K562 (cell line): ENCODE data around the gene CBX2. TPM values are rescaled to one million over a fixed set of nuclear protein-coding genes. Genes with fewer than 3 reads are reported as not detected.
A peak's percentile ranks its signal among the peaks of the same experiment; 100 is the strongest.

Experiments
- BRD4 ChIP-seq: fragments of 200-600 bp; sonication (generic); IDR thresholded peaks from 2 replicates; pipeline ENCODE4 v1.6.1; 2017; ENCODE audit warnings: inconsistent platforms
- CHD1 ChIP-seq: fragments of 200-600 bp; sonication (generic); IDR thresholded peaks from one replicate; pipeline ENCODE4 v1.6.1; 2012; ENCODE audit warnings: mild to moderate bottlenecking, moderate library complexity, low read length, inconsistent platforms
- DDX20 ChIP-seq: fragments of 450-650 bp; IDR thresholded peaks from 2 replicates; pipeline ENCODE4 v1.6.1; 2016; ENCODE audit warnings: missing genetic modification characterization, low read depth, mild to moderate bottlenecking, missing compliant biosample characterization, moderate library complexity
- ELF2 ChIP-seq: fragments of 250-450 bp; sonication (Bioruptor Pico); IDR thresholded peaks from 2 replicates; pipeline ENCODE4 v1.5.0; 2021; ENCODE audit warnings: mild to moderate bottlenecking
- ETV1 ChIP-seq: fragments of 450-650 bp; conservative IDR thresholded peaks from 2 replicates; pipeline ENCODE4 v1.6.1; 2016; ENCODE audit warnings: missing genetic modification characterization, control low read depth, low read depth, missing compliant biosample characterization
- FIP1L1 ChIP-seq: fragments of 200-400 bp; formaldehyde crosslinking; IDR thresholded peaks from 2 replicates; pipeline ENCODE4 v1.6.1; 2018; ENCODE audit warnings: mild to moderate bottlenecking, low read depth, low read length; ENCODE audit not compliant: poor library complexity, severe bottlenecking
- FOXK2 ChIP-seq, 2 experiments: fragments of 450-650 bp; IDR thresholded peaks in 1 of 2; conservative IDR thresholded peaks in 1 of 2; 2 replicates each; pipeline ENCODE4 v1.6.1; 2016; ENCODE audit warnings: low read depth in 2 of 2, mild to moderate bottlenecking in 1 of 2
- GATA2 ChIP-seq: sonication (generic); formaldehyde crosslinking; IDR thresholded peaks from 2 replicates; pipeline ENCODE4 v1.4.0; 2020; ENCODE audit warnings: mild to moderate bottlenecking, missing genetic modification reagents
- GATAD2B ChIP-seq: fragments of 450-650 bp; IDR thresholded peaks from 2 replicates; pipeline ENCODE4 v1.6.1; 2017; ENCODE audit warnings: mild to moderate bottlenecking, borderline replicate concordance
- HNRNPUL1 ChIP-seq: fragments of 200-400 bp; formaldehyde crosslinking; IDR thresholded peaks from 2 replicates; pipeline ENCODE4 v1.6.1; 2017; ENCODE audit warnings: low read length
- KDM5B ChIP-seq: fragments of 200-600 bp; sonication (generic); IDR thresholded peaks from 2 replicates; pipeline ENCODE4 v1.6.1; 2012; ENCODE audit warnings: low read depth, mild to moderate bottlenecking, moderate library complexity, low read length, control low read depth, inconsistent platforms; ENCODE audit not compliant: insufficient replicate concordance
- MTA3 ChIP-seq: fragments of 450-650 bp; formaldehyde crosslinking; IDR thresholded peaks from 2 replicates; pipeline ENCODE4 v1.6.1; 2017; ENCODE audit warnings: mild to moderate bottlenecking, borderline replicate concordance
- NFATC3 ChIP-seq: fragments of 450-650 bp; IDR thresholded peaks from 2 replicates; pipeline ENCODE4 v1.6.1; 2017; ENCODE audit warnings: mild to moderate bottlenecking
- POLR2G ChIP-seq: fragments of 200-400 bp; formaldehyde crosslinking; IDR thresholded peaks from 2 replicates; pipeline ENCODE4 v1.6.1; 2017; ENCODE audit warnings: low read depth, mild to moderate bottlenecking, antibody characterized with exemption, low read length, moderate library complexity
- SAFB ChIP-seq: fragments of 200-400 bp; formaldehyde crosslinking; IDR thresholded peaks from 2 replicates; pipeline ENCODE4 v1.6.1; 2017; ENCODE audit warnings: low read depth, low read length, borderline replicate concordance
- SMARCA4 ChIP-seq: fragments of 450-650 bp; IDR thresholded peaks from 2 replicates; pipeline ENCODE4 v1.6.1; 2016
- STAG1 ChIP-seq: sonication (generic); formaldehyde crosslinking; IDR thresholded peaks from 2 replicates; pipeline ENCODE4 v1.5.0; 2020; ENCODE audit warnings: missing genetic modification reagents, borderline replicate concordance
- TEAD2 ChIP-seq: fragments of 450-650 bp; IDR thresholded peaks from 2 replicates; pipeline ENCODE4 v1.6.1; 2016; ENCODE audit warnings: missing genetic modification characterization, control low read depth, missing compliant biosample characterization
- ZNF217 ChIP-seq: sonication (generic); formaldehyde crosslinking; IDR thresholded peaks from 2 replicates; pipeline ENCODE4 v1.8.0; 2022; ENCODE audit warnings: mild to moderate bottlenecking, missing genetic modification reagents
- ZNF239 ChIP-seq: fragments of 250-450 bp; sonication (Bioruptor Pico); IDR thresholded peaks from 2 replicates; pipeline ENCODE4 v1.4.0; 2020; ENCODE audit warnings: mild to moderate bottlenecking
- ZNF316 ChIP-seq: fragments of 450-650 bp; IDR thresholded peaks from 2 replicates; pipeline ENCODE4 v1.6.1; 2016
- ZNF408 ChIP-seq: fragments of 250-450 bp; sonication (Bioruptor Pico); IDR thresholded peaks from 2 replicates; pipeline ENCODE4 v1.4.0; 2020; ENCODE audit warnings: low read depth, mild to moderate bottlenecking, moderate library complexity
- polyA plus RNA-seq, 8 experiments: library from polyadenylated mRNA; depleted of rRNA in 4 of 8; stranded (reverse) in 5 of 8; unstranded in 3 of 8; fragments of >200 nt; fragmentation: Nextera tagmentation in 2 of 8; fragmentation: Illumina TruSeq in 1 of 8; extraction: Ambion mirVana in 2 of 8; extraction: Trizol in 1 of 8; gene quantifications; 2 replicates each; pipeline versions ENCODE4 v1.2.1 to v1.2.3, GENCODE V29; 2011 to 2014; ENCODE audit warnings: inconsistent platforms in 1 of 8, missing spikeins in 1 of 8
- total RNA-seq, 7 experiments: library from RNA; depleted of rRNA in 6 of 7; stranded (reverse); fragments of >200 nt in 6 of 7; fragmentation: Illumina TruSeq in 2 of 7; extraction: Trizol in 2 of 7; gene quantifications; 2 replicates each; pipeline versions ENCODE4 v1.2.1 to v1.2.3, GENCODE V29; 2011 to 2021; ENCODE audit warnings: low replicate concordance in 1 of 7
- TF ChIP-seq, protein P1 (sequence below): sonication (generic); formaldehyde crosslinking; IDR thresholded peaks from 2 replicates; pipeline ENCODE4 v1.8.0; 2022; ENCODE audit warnings: mild to moderate bottlenecking, missing genetic modification reagents, borderline replicate concordance
- TF ChIP-seq, protein P2 (sequence below): sonication (generic); formaldehyde crosslinking; IDR thresholded peaks from 2 replicates; pipeline ENCODE4 v1.8.0; 2022; ENCODE audit warnings: mild to moderate bottlenecking, missing genetic modification reagents
- TF ChIP-seq, protein P3 (sequence below): fragments of 250-450 bp; sonication (Bioruptor Pico); IDR thresholded peaks from 2 replicates; pipeline ENCODE4 v1.4.0; 2020; ENCODE audit warnings: borderline replicate concordance

CBX2 gene
- total and polyA plus RNA-seq, 9 of the 15 experiments (the other 6 are each of a cell fraction or from before 2014, with no cell fraction given): 0.66 to 26.9 (median 13.9) TPM

DNA sequence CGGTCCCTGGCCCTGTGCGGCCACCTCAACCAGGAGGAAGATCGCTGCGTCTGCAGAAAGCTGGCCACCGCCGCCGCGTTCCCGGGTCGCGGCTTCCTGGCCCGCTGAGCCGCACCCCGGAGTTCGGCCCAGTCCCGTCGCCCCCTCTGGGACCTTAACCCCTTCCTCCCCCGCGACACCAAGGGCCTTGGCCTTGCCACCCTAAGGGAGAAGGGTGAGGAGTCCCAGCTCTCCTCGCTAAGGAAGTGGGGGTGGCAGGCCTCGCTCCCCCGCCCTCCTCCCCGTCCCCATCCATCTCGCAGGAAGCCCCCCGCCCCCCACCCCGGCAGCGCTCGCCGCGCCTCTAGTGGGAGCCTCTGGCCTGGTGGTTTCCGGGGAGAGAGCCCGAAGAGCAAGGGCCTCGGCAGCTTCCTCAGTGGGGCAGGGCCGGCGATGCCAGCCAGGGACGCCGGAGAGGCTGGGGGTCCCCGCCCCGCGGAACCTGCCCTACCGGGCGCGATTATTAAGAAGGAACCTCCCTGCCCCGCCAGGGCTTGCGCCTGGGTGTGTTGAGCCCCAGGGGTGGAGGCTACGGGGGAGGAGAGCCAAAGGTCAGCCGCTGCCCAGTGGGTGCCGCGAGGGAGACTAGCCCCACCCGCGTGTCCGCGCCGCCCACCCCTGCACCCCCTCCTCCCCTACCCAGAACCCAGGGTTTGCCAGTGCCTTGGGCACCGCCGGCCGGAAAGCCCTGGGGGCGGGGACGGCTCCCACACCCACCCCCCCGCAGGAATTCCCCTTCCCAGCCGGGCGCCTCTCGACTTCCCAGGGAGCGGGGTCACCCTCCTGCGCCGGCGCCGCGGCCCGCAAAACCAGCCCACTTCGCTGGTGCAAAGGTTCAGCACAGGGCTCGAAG lies 54.5 kb downstream of the CBX2 start (continued):
- TF ChIP-seq BRD4 (0 out of 2 replicates have a peak, but pooled peaks have one; percentile 48), HNRNPUL1 (no peak), POLR2G (peak; percentile 86), KDM5B (no peak), CHD1 (peak; percentile 17), ETV1 (tag) (peak; percentile 26; the same call in 1 of the 2 replicates), GATAD2B (no peak), MTA3 (peak; percentile 55; the same call in 1 of the 2 replicates), ZNF217 (no peak), TEAD2 (tag) (peak; percentile 76; the same call in 1 of the 2 replicates), SAFB (peak; percentile 64; the same call in 1 of the 2 replicates), FOXK2 (conservative IDR thresholded peaks at IDR 0.05 in 1 of 2, IDR thresholded peaks at IDR 0.05 in 1 of 2; ENCODE audit: low read depth in 2 of 2) (no peak), SMARCA4 (no peak), DDX20 (tag) (no peak), ZNF316 (peak; percentile 83), STAG1 (CRISPR knock-in tag) (no peak), ZNF239 (CRISPR knock-in tag) (no peak), FIP1L1 (peak; percentile 56), GATA2 (CRISPR knock-in tag) (no peak), ZNF408 (CRISPR knock-in tag) (no peak), NFATC3 (no peak), ELF2 (peak; percentile 27; the same call in 1 of the 2 replicates)
- TF ChIP-seq, protein P1, sequence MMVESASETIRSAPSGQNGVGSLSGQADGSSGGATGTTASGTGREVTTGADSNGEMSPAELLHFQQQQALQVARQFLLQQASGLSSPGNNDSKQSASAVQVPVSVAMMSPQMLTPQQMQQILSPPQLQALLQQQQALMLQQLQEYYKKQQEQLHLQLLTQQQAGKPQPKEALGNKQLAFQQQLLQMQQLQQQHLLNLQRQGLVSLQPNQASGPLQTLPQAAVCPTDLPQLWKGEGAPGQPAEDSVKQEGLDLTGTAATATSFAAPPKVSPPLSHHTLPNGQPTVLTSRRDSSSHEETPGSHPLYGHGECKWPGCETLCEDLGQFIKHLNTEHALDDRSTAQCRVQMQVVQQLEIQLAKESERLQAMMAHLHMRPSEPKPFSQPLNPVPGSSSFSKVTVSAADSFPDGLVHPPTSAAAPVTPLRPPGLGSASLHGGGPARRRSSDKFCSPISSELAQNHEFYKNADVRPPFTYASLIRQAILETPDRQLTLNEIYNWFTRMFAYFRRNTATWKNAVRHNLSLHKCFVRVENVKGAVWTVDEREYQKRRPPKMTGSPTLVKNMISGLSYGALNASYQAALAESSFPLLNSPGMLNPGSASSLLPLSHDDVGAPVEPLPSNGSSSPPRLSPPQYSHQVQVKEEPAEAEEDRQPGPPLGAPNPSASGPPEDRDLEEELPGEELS (CRISPR knock-in tag): no peak
- TF ChIP-seq, protein P2, sequence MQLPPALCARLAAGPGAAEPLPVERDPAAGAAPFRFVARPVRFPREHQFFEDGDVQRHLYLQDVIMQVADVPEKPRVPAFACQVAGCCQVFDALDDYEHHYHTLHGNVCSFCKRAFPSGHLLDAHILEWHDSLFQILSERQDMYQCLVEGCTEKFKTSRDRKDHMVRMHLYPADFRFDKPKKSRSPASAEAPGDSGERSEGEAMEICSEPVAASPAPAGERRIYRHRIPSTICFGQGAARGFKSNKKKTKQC (CRISPR knock-in tag): peak; percentile 63; the same call in 1 of the 2 replicates
- TF ChIP-seq, protein P3, sequence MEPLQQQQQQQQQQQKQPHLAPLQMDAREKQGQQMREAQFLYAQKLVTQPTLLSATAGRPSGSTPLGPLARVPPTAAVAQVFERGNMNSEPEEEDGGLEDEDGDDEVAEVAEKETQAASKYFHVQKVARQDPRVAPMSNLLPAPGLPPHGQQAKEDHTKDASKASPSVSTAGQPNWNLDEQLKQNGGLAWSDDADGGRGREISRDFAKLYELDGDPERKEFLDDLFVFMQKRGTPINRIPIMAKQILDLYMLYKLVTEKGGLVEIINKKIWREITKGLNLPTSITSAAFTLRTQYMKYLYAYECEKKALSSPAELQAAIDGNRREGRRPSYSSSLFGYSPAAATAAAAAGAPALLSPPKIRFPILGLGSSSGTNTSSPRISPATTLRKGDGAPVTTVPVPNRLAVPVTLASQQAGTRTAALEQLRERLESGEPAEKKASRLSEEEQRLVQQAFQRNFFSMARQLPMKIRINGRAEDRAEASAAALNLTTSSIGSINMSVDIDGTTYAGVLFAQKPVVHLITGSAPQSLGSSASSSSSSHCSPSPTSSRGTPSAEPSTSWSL (CRISPR knock-in tag): no peak
